ENCODE data around the gene CCDC141.

GRCh38 chr2:178951266-178952006, 98.5 kb downstream of the CCDC141 start:
- no peak for TF ChIP-seq ZBTB7B (CRISPR knock-in tag; IDR thresholded peaks at IDR 0.05)
- no peak for TF ChIP-seq GABPA (IDR thresholded peaks at IDR 0.05; ENCODE audit: low read depth, low read length)
- TF ChIP-seq GABPA (CRISPR knock-in tag; IDR thresholded peaks at IDR 0.05; ENCODE audit: low read depth): no peak
- TF ChIP-seq ZNF792 (CRISPR knock-in tag; IDR thresholded peaks at IDR 0.05): no peak
- no peak for TF ChIP-seq NR2F6 (IDR thresholded peaks at IDR 0.05)
- no peak for TF ChIP-seq NR2F6 (CRISPR knock-in tag; IDR thresholded peaks at IDR 0.05)
- no peak for TF ChIP-seq CEBPZ (IDR thresholded peaks at IDR 0.05; ENCODE audit: low read length)
- no peak for TF ChIP-seq ZFYVE20 (CRISPR knock-in tag; IDR thresholded peaks at IDR 0.05; ENCODE audit: borderline replicate concordance, low read depth)
- no peak for TF ChIP-seq ZNF280B (CRISPR knock-in tag; IDR thresholded peaks at IDR 0.05; ENCODE audit: borderline replicate concordance)
- no peak for TF ChIP-seq JUNB (CRISPR knock-in tag; IDR thresholded peaks at IDR 0.05; ENCODE audit: borderline replicate concordance)
- no peak for TF ChIP-seq EZH2 (conservative IDR thresholded peaks at IDR 0.05; ENCODE audit: low read depth, low read length)
- no peak for TF ChIP-seq SIX1 (CRISPR knock-in tag; IDR thresholded peaks at IDR 0.05; ENCODE audit: borderline replicate concordance)
- TF ChIP-seq NFIC (IDR thresholded peaks at IDR 0.05; ENCODE audit: low read length): no peak
- TF ChIP-seq NR2C2 (CRISPR knock-in tag; IDR thresholded peaks at IDR 0.05; ENCODE audit: borderline replicate concordance): no peak
- no peak for TF ChIP-seq MAZ (IDR thresholded peaks at IDR 0.05; ENCODE audit: borderline replicate concordance, low read depth, low read length)
- no peak for TF ChIP-seq MAZ (CRISPR knock-in tag; IDR thresholded peaks at IDR 0.05; ENCODE audit: low read depth)
- TF ChIP-seq ZFAT (CRISPR knock-in tag; conservative IDR thresholded peaks at IDR 0.05): no peak
